Measurements from ENCODE around the gene MDP1.

Gene MDP1

GRCh38 chr14:24213866-24214662, 1.8 kb downstream of the MDP1 start:
- ChIA-PET POLR2A (interaction anchor here (0.7 to 3.0 kb wide), 28 partner anchors 11 to 228 kb away, joined by 3 to 33 read pairs (median 4); partner anchors contain the start of genes CBLN3, DCAF11, EMC9 and GMPR2), CTCF (interaction anchor here (0.8 to 1.0 kb wide), 2 partner anchors 85 to 120 kb away, joined by 3 read pairs; no protein-coding TSS in a partner anchor)
- no peak for DNase-seq (ENCODE audit: extremely low spot score)
- TF ChIP-seq FOXA1 (IDR thresholded peaks at IDR 0.05) (no peak), BHLHE40 (IDR thresholded peaks at IDR 0.05; ENCODE audit: borderline replicate concordance) (no peak), TARDBP (IDR thresholded peaks at IDR 0.05) (no peak), ELF4 (IDR thresholded peaks at IDR 0.05) (no peak), CTBP1 (IDR thresholded peaks at IDR 0.05; ENCODE audit: borderline replicate concordance) (no peak), HDGF (IDR thresholded peaks at IDR 0.05; ENCODE audit: borderline replicate concordance) (no peak), LEF1 (IDR thresholded peaks at IDR 0.05; ENCODE audit: borderline replicate concordance) (no peak), SP1 (IDR thresholded peaks at IDR 0.05) (no peak)
- TF ChIP-seq, protein P1, sequence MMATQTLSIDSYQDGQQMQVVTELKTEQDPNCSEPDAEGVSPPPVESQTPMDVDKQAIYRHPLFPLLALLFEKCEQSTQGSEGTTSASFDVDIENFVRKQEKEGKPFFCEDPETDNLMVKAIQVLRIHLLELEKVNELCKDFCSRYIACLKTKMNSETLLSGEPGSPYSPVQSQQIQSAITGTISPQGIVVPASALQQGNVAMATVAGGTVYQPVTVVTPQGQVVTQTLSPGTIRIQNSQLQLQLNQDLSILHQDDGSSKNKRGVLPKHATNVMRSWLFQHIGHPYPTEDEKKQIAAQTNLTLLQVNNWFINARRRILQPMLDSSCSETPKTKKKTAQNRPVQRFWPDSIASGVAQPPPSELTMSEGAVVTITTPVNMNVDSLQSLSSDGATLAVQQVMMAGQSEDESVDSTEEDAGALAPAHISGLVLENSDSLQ (IDR thresholded peaks at IDR 0.05) = no peak

DNA sequence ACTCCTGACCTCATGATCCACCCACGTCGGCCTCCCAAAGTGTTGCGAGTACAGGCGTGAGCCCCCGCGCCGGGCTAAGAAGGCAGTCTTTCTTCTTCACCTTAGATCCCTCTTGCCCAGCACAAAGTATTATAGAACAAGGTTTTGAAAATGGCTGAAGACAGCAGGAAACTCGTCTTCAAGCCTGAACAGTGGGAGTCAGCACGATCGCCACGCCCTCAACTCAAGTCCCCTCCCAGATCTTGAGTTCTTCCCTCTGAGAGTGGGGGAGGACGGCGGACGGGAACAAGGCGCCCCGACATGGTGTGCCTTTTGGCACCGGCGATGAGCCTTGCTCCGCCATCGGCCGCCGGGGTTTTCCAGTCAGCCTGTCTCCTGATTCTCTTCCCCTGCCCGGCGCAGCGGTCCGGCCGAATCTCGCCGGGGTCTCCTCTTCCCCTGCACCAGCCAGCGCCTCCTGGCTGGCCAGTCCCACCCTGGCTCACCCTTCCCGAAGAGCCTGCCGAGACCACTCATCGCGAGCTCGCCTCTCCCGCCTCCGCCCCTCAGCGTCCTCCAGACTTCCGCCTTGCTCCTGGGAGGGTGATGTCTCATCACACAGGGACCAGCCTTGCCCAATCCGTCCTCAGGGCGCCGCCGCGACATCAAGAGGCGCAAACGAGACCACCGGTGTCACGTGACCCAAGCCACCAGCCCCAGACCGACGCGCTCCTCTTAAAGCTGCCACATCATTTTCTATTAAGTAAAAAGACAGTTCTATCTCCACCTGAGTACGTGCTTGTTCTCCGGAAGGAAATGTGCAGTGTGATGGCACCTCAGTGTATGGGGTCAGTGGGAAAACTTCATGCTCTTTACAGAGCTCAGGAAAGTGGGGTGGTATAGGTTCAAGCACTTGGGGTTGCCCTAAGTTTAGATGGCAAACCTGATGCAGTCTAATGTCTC, 2.7 kb downstream of the MDP1 start, which contains the start of gene CHMP4A:
Gene CHMP4A, minus strand, starts transcription at position 565 of the 942 bp plus-strand sequence. Its CDS starts 49 bp downstream, at position 516.
- POLR2A ChIA-PET = interaction anchor here (0.7 to 3.0 kb wide), 28 partner anchors 10 to 229 kb away, joined by 3 to 33 read pairs (median 4); partner anchors contain the start of genes CBLN3, DCAF11, EMC9 and GMPR2
- DNase-seq (ENCODE audit: extremely low spot score) = peak; percentile 96
- no peak for TF ChIP-seq BHLHE40 (IDR thresholded peaks at IDR 0.05; ENCODE audit: borderline replicate concordance)
- TF ChIP-seq, protein P1 (IDR thresholded peaks at IDR 0.05) = peak; percentile 68; the same call in 1 of the 2 replicates
- TF ChIP-seq TARDBP (IDR thresholded peaks at IDR 0.05) = no peak
- TF ChIP-seq LEF1 (IDR thresholded peaks at IDR 0.05; ENCODE audit: borderline replicate concordance) = no peak
- peak; percentile 49 for TF ChIP-seq L3MBTL2 (conservative IDR thresholded peaks at IDR 0.05)
- TF ChIP-seq ELF4 (IDR thresholded peaks at IDR 0.05) = peak; percentile 88
- peak; percentile 35; the same call in 1 of the 2 replicates for TF ChIP-seq NFRKB (IDR thresholded peaks at IDR 0.05)
- CTCF ChIA-PET = interaction anchor here (0.8 to 1.0 kb wide), 4 partner anchors 24 to 121 kb away, joined by 3 to 5 read pairs (median 4); partner anchors contain the start of gene IPO4

GRCh38 chr14:24211311-24211710, 4.6 kb downstream of the MDP1 start:
- no peak for DNase-seq (ENCODE audit: extremely low spot score)
- POLR2A ChIA-PET = interaction anchor here (1.4 to 2.3 kb wide), 2 partner anchors 16 to 157 kb away, joined by 3 to 11 read pairs; partner anchors contain the start of gene TM9SF1
- CTCF ChIA-PET = no interaction called here
- TF ChIP-seq SUZ12 (IDR thresholded peaks at IDR 0.05) = no peak

DNA sequence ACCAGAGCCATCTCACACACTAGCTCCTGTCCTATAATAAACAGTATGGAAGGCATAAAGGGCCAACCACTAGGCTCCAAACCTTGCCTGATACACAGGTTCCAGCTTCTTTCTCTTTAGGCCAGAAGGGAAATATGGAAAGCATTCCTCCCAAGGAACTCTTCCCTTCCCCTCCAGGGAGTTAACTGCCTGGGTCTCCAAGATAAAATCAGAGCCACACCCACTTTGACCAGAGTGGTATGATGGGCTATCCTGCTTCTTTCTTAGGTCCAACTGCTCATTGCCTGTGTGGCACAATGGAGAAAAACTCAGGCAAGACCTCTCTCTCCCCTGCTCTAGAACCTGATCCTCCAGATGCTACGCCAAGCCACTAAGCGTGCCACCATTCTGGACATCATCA, 8.2 kb downstream of the MDP1 start:
- no peak for DNase-seq (ENCODE audit: extremely low spot score)
- ChIA-PET CTCF (interaction anchor here (0.6 kb wide), 1 partner anchor 81 kb away, joined by 3 read pairs; no protein-coding TSS in a partner anchor), POLR2A (interaction anchor here (0.6 to 1.9 kb wide), 4 partner anchors 8 to 13 kb away, joined by 3 to 8 read pairs (median 8); partner anchors contain the start of genes MDP1 and TM9SF1)
- TF ChIP-seq BHLHE40 (IDR thresholded peaks at IDR 0.05; ENCODE audit: borderline replicate concordance) (no peak), FOXA1 (IDR thresholded peaks at IDR 0.05) (no peak), TARDBP (IDR thresholded peaks at IDR 0.05) (no peak), FOXK2 (IDR thresholded peaks at IDR 0.05) (no peak), NFRKB (IDR thresholded peaks at IDR 0.05) (no peak), FOXM1 (IDR thresholded peaks at IDR 0.05; ENCODE audit: borderline replicate concordance) (no peak), SP1 (IDR thresholded peaks at IDR 0.05) (no peak)

- ChIA-PET CTCF (interaction anchor here (0.6 kb wide), 1 partner anchor 81 kb away, joined by 3 read pairs; no protein-coding TSS in a partner anchor), POLR2A (interaction anchor here (0.6 to 1.6 kb wide), 3 partner anchors 9 to 13 kb away, joined by 3 to 8 read pairs (median 7); partner anchors contain the start of genes MDP1 and TM9SF1)
- no peak for DNase-seq (ENCODE audit: extremely low spot score)
- no peak for TF ChIP-seq CTBP1 (IDR thresholded peaks at IDR 0.05; ENCODE audit: borderline replicate concordance)
- no peak for TF ChIP-seq SP1 (IDR thresholded peaks at IDR 0.05)
- TF ChIP-seq FOXM1 (IDR thresholded peaks at IDR 0.05; ENCODE audit: borderline replicate concordance) = no peak
Observed at GRCh38 chr14:24207104-24207551, 8.7 kb downstream of the MDP1 start.

GRCh38 chr14:24206260-24207103, 9.4 kb downstream of the MDP1 start:
- ChIA-PET CTCF (interaction anchor here (0.5 kb wide), 1 partner anchor 9 kb away, joined by 4 read pairs; no protein-coding TSS in a partner anchor), POLR2A (interaction anchor here (0.9 to 1.6 kb wide), 2 partner anchors 9 to 11 kb away, joined by 7 to 8 read pairs; partner anchors contain the start of genes MDP1 and TM9SF1)
- no peak for DNase-seq (ENCODE audit: extremely low spot score)
- no peak for TF ChIP-seq NFRKB (IDR thresholded peaks at IDR 0.05)
- no peak for TF ChIP-seq TARDBP (IDR thresholded peaks at IDR 0.05)
- TF ChIP-seq FOXA1 (IDR thresholded peaks at IDR 0.05) = no peak
- TF ChIP-seq L3MBTL2 (conservative IDR thresholded peaks at IDR 0.05) = no peak
- TF ChIP-seq LEF1 (IDR thresholded peaks at IDR 0.05; ENCODE audit: borderline replicate concordance) = no peak
- no peak for TF ChIP-seq SP1 (IDR thresholded peaks at IDR 0.05)
- TF ChIP-seq SUZ12 (IDR thresholded peaks at IDR 0.05) = no peak

Data from HEK293T (cell line).